SIG-M5 (cell line): ENCODE results near the gene KLK13.

Experiments used
- DNase-seq: peaks from one replicate; lab custom pipeline; 2025; lab: John Stamatoyannopoulos, UW

The KLK13 gene, protein sequence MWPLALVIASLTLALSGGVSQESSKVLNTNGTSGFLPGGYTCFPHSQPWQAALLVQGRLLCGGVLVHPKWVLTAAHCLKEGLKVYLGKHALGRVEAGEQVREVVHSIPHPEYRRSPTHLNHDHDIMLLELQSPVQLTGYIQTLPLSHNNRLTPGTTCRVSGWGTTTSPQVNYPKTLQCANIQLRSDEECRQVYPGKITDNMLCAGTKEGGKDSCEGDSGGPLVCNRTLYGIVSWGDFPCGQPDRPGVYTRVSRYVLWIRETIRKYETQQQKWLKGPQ

DNA sequence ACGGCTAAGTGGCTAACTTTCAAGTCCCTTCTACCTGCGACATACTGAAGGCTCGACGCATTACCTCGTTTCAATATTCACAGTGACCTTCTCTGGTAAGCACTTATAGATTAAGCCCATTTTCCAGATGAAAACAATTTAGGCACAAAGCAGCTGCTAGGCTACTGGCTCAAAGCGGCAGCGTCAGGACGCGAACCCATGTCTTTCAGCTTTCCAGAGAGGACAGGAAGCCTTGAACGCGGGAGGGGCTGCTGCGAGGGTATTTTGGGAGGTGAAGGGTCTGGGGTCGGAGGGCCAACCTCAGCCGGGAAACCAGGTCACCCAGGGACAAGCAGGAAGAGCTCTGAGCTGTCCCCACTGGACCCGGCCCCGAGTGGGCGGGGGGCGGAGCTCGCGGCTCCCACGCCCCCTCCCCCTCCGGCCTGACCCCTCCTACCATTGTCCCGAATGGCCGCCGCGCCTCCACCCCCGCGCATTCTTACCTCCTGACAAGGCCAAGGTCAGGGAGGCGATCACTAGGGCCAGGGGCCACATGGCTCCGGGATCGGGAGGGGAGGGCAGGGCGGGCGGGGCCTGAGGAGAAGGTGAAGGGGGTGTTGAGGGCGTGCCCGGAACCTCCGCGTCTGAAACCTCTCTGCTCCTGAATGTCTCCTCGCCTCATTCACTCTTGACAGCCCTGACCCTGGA, at the start of gene KLK13:
Gene KLK13 (minus strand): TSS at position 559 of the 687 bp plus-strand sequence. CDS start 25 bp downstream, at position 534.
- DNase-seq, result no peak

DNA sequence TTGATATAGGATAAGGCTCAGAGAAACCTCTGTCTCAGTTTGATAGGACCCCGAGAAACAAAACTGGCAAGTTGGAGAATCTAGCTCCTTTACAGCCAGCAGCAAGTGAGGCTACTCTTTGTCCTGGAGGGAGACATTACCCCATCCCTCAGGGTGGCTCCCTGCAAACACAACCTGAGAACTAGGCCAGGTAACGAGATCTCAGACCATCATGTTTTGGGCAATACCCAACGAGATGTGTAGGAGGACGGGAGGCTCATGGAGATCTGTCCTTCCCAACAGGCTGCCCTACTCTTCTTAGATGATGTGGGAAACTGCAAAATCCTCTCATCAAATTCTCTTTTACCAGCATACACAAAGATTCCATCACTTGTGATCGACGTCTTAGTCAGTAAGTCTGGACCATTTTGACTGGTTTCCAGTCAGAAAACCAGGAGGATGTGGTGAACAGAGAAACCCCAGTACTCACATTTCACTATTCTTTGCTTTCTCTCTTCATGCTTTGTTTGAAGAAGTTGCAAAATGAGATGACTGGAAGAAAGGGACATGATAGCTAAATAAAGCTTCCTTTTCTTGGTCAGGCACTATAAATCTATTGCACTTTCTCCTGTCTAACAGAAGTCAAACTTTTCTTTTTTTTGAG, 49.3 kb upstream of the KLK13 start:
- DNase-seq, result no peak

DNA sequence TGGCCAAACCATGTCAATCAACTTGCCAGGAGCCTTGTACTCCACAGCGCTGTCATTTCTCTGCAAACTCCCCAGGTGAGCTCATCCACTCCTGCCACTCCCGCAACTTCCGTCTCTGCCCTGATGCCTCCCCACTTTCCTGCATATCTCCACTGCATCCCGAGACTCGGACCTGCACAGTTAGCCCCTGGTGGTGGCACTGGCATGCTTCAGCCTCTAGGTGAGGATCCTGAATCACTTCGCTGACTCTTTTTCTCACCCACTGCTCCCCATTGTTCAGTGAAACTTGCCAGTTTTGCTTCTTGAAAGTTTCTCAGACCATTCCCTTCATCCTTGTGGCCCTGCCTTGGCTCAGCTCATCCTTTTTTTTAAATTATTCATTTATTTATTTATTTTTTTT, 46.7 kb upstream of the KLK13 start:
- no peak for DNase-seq

DNA sequence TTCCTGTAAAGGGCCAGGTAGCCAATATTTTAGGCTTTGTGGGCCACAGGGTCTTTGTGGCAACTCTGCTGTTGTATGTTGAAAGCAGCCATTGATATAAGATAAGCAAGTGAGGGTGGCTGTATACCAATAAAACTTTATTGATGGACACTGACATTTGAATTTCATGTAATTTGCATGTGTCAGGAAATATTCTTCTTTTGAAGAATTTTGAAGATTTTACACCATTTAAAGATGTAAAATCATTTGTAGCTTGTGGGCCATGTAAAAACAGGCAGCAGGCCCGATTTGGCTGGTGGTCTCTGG, 45.7 kb upstream of the KLK13 start:
- DNase-seq, result no peak

DNA sequence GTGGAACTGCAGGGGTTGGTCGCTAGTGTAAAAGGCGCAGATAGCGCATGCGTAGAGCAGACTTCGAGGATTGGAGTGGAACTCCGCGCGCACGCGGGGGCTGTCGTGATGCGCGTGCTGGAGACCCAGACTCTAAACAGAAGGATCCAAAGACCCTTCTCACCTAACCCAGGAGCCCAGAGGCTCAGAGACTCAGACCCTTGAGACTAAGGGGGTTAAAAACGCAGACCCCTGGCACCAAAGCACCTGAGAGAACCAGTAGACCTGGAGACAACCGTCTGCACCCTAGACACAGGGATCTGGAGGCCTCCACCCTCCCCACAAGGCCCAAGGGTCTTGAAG, 43.9 kb upstream of the KLK13 start:
- DNase-seq, result no peak

DNA sequence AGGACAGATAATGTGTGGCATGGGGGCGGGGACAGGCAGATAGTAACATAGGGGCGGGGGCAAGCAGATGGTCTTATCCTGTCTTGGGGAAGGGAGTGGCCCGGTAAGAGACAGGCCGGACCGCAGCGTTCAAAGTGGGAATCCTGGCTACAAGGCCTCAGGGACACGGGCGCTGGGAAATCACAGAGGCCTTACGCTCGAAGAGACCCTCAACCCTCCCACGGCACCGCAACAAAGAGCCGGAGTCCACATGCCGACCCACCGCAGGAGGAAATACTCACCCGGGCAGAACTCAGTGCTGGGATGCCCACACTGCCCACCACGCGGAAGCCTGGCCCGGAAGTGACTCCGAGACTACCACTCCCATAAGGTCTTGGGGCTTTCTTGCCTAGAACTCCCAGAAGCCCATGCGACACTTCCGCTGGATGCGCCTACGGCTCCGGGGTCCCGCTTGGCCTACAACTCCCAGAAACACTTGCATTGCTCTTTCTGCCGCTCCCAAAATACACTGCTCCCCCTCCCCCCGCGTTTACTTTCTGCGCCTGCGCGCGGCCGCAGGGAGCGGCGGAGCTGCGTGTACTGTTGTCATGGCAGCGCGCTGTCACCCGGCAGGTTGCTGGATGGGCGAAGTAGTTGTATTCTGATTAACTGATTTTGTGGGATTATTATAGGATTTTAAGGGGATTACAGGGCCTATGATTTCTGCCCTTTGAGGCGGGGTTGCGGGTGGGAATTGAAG, 43.3 kb upstream of the KLK13 start, which contains the start of gene CTU1:
Gene CTU1 (minus strand): TSS at position 344 of the 739 bp plus-strand sequence. CDS start 3,840 bp downstream, outside the sequence.
- peak; percentile 88 for DNase-seq

DNA sequence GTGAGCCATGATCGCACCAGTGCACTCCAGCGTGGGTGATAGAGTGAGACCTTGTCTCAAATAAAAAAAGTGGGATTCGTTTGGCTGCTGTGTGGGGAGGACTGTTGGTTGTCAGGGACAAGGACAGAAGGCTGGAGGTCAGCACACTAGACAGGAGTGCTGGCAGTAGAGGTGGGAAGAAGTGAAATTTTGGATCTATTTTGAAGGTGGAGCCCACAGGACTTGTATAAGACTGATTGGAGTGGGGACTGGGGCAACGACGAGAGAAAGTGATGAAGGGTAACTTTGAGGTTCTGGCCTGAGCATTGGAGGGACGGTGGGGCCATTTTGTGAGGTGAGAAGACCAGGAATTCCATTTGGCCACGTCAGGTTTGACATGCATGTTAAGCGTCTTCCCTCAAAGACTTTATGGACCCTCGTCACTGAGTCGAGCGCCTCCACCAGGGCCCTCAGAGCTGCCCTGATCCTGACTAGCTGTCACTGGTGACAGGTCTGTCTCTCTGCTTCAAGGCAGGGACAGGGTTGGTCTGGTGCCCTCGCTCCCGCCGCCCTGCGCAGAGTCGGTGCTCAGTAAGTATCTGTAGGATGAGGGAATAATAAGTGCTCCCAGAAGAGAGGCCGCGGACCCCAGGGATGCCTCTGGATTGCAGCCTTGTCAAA, 42.6 kb upstream of the KLK13 start:
- no peak for DNase-seq

DNA sequence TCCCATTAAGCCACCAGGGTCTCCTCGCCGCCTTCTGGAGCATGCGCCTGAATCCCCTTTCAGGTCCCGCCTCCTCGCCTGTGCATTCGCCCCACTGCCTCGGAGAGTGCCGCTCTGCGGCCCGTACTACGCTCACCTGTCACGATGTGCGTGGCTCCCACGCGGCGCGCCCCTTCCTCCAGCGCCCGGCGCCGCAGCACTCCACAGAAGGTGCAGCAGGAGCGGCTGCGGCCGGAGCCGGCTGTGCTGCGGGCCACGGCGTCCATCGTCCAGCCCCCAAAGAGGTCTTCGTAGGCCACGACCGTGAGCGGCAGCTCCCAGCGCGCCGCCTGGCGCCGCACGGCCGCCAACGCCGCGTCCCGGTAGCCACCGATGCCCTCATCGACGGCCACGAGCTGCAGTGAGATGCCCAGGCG, 39.0 kb upstream of the KLK13 start:
- no peak for DNase-seq

DNA sequence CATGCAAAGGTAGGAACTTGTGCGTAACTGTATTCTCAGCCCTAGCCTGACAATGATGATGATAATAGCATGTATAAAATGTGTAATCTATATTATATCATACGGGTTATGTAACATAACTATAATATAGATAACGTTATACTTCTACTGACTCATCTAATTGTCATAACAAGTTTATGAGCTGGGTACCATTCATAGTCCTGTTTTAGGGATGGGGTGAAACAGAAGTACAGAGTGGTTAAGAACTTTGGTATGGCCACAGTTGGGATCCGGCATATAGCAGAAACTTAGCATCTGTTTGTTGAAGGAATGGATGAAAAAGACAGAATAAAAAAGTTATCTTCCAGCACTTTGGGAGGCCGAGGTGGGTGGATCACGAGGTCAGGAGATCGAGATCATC, 38.1 kb upstream of the KLK13 start:
- DNase-seq, result no peak

DNA sequence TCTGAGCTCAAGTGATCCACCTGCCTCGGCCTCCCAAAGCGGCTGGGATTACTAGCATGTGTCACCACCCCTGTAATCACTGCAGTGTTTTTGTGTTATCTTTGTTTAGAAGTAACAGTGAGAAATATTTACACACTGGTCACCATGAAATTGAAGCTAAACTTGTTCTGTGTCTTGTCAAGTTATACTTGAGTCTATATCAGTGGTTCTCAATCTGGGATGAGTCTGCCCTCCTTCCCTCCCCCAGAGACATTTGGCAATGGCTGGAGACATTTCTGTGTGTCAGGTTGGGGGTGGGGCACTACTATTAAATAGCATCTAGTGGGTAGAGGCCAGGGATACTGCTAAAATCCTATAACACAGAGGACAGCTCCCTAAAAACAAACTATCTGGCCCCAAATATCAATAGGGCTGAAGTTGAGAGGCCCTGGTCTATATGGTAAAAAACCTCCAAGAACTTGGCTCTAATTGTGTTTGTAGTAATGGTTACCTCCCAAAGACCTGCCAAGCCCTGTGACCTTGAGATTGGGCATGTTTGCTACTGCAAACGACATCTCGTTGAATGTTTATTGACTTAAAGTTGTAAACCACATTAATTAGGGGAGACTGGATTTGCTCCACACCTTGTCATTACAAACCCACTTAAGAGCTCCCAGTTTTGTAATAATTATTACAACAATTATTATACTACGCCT, 36.4 kb upstream of the KLK13 start:
- no peak for DNase-seq

DNA sequence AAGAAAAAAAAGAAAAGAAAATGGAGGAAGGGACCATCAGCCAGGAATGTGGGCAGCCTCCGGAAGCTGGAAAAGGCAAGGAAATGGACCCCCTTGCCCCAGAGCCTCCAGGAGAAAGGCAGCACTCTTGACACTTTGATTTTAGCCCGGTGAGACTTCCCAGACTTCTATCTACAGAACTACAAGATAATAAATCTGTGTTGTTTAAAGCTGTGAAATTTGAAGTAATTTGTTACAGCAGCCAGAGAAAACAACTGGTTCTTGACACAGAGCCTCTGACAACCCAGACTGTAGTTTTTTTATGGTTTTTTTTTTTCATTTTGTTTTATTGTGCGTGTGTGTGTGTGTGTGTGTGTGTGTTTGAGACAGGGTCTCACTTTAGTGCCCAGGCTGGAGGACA, 35.7 kb upstream of the KLK13 start:
- DNase-seq, result no peak

DNA sequence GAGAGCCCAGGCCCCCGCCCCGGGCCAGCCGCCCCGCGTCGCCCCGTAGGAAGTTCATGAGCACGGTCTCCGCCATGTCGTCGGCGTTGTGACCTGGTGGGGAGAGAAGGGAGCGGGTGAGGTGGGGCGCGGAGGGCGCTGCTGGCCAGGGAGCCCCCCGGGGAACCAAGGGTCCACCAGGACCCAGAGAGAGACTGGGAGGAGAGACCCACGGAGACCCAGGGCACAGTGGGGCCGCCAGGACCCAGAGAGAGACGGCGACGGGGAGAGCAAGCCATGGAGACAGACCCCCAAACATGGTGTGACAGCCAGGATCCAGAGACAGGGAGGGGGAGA, 34.1 kb upstream of the KLK13 start:
- DNase-seq, result no peak

DNA sequence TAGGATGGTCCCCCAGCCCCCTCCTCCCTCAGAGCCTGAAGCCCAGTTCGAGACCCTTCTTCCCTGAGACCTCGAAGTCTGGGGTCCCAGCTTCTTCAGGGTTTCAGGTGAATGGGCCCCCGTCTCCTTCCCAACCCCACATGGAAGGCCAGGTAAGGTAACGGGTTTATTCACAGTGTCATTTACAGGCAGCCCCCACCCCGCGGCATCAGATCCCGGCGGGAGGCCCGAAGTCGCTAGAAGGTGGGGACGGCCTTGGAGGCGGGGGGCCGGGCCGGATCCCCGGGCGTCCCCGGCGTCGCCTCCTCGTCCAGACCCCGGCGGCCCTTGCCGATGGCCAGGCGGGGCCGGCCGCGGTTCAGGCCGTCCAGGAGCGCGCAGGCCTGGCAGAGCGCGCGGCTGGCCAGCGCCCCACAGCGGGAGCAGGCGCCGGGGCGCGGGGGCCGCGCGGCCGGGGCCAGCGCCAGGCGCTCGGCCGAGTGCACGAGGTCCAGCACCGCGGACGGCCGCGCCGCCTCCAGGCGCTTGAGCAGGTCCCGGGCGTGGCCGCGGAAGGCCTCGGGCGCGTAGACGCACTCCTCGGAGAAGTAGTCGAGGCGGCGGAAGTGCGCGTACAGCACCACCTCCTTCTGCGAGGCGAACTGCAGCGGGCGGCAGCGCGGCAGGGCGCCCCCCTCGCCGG, 33.6 kb upstream of the KLK13 start:
- no peak for DNase-seq

DNA sequence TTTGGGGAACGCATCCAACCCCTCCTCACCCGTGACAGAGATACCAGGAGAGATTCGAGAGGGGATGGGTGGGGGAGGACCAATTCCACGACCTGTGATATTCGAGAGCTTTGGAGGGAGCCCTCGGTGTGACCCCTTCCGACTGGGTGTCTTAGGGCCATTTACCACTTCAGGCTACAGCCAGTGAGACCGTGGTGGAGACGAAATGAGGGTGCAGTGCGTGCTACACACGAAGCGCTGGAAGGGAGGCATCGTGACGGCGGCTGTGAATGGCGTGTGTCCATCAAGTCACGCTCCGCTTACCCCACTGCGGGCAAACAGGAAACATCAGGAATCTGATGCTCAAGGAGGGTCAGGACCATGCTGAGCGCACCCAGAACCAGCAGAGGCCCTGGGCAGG, 32.9 kb upstream of the KLK13 start:
- no peak for DNase-seq

DNA sequence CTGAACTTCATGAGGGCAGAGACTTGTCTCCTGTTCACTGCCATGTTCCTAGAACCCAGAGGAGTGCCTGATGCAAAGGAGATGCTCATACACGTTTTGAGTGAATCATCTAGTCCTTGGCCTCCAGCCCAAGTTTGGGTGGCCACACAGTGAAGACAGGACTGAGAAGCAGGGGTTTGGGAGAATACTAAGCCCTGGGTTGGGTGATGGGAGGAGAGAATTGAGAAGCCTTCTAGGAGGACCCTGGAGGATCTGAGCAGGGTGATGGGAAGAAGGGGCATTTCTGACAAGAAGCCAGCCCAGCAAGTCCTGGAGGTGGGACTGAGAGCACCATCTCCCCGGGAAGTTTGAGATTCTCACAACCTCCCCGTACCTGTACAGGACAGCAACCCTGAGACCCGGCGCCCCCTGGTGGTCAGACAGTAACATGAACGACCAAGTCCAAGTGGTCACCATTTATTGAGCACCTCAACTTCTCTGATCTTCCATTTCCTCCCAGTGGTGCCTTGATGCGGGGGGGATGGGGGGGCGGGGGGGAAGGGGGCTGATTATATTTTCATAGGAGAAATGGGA, 32.4 kb upstream of the KLK13 start:
- no peak for DNase-seq

DNA sequence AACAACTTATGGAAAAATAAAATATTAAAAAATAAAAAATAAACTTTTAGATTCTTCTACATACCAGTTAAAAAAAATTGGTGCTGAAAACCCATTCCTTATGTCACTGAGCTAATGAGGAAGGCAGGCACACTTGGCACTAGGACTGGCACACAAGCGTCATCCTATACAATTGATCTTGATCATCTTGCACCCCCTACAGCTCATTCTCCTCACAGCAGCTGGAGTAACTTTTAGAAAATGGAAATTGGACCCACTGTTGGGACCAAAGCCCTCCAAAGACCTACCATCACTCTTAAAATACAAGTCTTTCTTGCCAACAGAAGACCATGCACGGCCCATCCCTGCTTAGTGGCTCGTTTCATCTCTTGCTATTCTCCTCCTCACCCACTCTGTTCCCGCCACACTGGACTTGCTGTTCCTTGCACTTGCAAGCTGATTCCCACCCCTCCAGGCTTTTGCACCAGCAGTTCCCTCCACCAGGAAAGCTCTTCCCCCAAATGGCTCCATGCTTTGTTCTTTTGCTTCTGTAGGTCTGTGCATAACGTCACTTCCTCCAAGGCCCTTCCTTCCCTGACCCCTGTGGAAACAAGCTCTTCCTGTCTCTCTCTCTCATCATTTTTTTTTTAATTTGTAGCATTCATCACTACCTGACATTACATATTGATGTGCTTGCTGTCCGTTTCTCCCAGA, 31.7 kb upstream of the KLK13 start:
- DNase-seq, result no peak

DNA sequence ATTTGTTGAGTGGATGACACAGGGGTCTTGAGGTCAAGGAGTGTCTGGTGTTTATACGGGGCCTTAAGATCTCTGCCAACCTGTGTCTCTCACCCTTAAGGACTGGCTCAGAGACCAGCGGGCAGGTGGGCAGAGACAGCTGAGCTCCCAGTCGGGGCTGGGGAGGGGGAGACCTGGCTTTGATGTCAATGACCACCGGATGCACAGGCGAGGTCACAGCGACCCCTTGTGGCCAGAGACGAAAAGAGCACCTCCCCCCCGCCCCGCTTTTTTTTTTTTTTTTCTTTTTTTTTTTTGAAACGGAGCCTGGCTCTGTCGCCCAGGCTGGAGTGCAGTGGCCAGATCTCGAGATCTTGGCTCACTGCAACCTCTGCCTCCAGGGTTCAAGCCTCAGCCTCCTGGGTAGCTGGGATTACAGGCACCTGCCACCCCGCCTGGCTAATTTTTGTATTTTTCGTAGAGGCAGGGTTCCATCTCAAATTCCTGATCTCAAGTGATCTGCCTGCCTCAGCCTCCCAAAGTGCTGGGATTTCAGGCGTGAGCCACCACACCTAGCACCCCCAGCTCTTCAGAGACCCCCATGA, 29.9 kb upstream of the KLK13 start:
- DNase-seq, result no peak

DNA sequence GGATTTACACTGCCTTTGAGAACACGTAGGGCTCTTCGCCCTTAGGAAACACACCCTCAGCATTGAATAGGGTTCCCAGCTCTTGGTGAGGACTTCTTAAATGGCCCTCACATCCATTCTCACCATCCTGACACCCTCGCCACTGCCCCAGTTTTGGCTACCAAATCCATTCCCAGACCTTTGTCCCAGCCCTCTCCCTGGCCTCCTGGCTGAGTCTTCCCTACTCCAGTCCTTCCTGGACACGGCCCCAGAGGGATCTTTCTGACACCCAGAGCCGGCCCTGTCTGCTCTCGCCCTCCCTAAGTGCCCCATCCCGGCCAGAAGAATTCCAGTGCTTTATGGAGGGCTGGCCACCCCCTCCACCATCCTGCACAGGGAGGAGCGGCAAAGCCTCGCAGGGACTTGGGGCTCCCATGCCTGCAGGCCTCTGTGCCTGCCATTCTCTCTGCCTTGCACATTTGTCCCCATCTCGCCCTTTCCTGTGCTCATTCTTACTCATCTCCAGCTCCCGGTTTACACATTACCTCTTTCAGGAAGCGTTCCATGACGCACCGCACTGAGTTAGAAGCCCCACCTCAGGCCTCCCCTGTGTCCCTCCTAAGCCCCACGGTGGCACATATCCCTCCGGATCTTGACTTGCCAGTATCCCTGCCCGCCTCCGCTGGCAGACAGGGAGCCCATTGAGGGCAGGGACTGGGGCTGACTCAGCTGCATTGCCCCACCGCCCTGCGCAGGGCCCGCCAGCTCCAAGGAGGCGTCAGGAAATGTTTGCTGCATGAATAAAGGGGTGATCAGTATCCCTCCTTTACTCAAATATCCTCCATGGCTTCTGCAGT, 28.8 kb upstream of the KLK13 start:
- no peak for DNase-seq

DNA sequence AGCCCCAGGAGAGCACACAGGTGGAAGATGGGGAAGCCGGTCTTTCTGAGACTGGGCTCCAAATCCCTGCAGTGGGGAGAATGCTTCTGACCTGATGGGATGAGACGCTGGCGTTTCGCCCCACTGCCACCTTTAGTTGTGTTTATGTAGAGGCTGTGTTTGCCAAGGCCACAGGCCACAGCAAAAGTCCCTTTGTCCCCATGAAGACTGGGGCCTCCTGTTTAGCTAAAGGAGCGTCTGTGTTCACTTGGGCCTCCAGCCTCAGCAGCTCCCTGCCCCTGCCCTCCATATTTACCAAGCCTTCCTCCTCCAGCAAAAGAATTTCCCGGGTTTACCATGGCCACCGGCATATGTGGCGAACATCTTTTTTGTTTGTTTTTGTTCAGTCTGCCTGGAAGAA, 28.2 kb upstream of the KLK13 start:
- no peak for DNase-seq
